Fibroblast of gingiva (primary cell): ENCODE data around the gene ITFG1.

Experiments used
- DNase-seq: peaks from one replicate; pipeline ENCODE4 v3.0.0-alpha.2; 2011; ENCODE audit warnings: low read depth

The ITFG1 gene

DNA sequence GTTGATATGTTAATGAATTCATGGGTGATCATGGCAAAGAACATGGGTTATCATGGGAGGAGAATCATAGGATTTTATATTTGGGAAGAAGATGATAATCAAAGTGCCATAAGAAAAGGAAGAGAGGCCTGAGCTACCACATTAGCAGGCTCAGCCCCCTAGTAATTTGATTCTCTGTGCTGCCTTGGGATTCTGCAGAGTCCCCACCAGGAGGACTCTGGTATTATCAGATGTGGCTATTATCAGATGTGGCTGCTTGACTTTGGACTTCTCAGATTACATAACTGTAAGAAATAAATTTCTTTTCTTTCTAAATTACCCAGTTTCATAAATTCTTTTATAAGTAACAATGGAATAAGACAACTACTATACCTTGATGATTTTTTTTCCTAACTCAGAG, 137.6 kb downstream of the ITFG1 start:
- DNase-seq = no peak

DNA sequence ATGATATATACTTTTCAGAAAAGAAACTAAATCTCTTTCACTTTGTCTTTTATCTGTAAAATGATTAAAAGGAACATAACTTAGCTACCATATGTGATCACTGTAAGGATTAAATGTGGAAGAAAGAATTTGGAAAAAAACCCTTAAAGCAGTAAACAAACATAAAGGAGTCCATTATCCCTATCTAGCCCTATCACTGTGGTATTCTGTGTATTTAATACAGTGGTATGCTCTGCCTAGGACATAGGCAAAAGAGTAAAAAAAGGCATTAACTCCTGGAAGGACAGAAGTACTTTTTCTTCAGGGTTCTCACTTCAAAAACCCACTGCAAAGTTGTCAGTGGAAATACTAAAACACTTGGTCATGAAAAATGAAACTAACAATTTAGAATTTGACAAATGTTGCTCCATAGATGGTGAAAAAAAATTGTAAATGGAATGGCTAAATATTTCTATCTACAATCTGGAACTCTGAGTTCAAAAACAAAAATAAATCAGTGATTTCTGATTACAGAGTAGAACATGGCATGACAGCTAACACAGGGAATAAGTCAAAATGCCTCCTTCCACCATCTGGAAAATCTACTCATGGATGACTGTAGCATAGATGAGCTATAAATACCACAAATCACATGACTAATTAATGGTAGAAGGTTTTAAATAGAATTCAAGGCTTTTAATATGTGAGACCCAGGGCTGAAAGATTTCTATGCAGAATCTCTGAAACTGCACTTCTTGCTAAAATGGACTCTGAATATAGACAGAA, 140.1 kb downstream of the ITFG1 start:
- DNase-seq = no peak

DNA sequence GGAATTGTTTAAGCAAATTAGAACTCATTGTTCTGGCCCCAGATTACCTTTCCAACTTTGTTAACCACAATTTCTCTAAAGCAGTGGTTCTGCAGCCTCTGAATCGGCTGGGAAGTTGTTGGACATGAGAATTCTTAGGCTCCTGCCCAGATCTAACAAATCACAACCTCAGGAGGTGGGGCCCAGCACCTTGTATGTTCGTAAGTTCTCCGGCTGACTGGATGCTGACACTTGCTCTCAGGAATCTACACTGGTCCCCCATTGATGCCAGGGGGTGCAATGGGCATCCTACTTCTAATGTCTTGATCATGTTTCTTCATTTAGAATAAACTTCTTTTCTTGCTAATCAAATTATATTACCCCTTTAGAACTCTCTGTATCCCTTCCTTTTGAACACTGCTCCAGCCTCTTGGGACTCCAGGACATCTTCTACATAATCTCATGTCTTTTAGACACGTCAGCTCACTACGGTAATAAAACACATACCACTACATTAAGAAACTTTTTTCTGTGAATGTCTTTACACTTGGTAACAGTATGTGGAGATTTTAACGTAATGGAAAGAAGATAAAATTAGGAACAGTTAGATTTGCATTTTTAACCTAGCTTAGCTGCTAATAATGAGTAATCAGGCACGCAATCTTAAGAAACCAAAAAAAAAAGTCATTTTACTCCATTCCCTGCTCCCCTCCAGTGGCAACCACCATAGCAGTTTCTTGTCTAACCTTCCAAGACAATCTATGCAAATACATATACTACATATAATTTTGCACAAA, 143.2 kb downstream of the ITFG1 start:
- no peak for DNase-seq

DNA sequence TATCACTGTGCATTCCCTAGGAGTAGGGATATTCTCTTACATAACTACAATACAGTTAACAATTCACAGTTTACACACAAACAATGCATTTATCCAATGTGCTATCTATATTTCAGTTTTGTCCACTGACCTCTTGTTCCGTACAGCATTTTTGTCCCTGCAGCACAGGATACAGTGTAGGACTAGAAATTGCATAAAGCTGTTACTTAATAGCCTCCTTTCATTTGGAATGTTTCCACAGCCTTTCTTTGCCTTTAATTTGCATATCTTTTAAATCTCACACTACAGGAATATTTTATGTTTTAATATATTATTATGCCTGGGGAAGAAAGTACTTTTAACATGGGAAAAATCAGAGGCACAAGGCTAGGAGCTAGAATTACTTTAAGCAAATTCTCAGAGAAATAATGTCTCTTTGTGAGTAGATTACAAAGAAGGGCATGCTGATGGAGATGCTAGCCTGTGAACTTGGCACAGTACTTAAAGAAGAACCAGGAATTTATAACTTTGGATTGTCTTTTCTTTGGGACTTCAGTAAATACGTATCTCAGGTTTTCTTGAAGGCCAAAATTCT, 144.3 kb downstream of the ITFG1 start:
- DNase-seq = no peak

DNA sequence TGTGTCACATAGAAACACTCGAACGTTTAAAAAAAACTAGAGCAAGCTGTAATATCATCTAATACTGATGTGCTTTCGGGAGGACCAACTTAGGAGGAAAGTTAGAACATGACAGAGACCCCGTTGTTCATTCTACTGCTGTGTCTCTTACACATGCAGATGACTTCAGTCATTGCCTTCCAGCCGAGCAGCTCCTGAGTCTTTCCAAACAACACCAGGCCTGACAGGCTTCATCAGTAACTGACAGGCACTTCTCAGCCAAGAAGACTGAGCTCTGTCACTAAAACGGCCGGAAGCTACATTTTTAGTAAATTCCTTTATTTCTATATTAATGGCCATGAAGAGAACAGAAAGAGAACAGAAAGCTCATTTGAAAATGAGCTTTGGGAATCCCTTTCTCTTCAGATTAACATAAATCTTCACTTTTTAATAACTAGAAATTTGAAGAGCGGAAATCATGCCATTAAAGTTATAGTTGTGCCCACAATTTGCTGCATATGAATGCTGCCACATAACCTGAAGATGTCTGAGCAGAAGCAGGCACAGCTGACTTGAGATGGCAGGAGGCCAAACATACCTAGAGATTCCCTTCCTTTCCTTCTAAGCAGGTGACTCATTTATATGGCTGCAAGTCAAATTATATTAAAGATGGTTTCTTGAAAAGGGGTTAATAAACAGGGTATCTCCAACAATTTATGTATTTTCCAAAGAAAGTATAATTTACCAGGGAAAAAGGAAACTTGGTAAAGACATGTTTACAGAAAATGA, 148.9 kb downstream of the ITFG1 start:
- DNase-seq = no peak

DNA sequence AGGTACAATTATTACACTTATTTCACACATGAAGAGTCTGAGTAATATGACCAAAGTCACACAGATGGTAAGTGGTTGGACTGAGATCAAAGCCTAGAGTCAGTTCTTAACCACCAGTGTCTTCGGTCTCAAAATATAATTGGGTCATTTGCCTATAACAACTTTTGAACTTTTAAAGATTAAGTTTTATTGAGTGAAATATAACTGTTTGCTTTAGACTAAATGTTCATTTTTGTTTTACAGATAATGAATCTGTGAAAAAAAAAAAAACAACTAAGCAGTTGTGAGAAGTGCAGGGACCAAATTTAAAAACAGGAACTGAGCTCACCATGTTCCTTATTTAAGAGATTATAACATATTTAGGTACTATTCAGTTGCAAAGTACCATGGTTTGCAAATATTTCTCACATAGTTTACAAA, 150.1 kb downstream of the ITFG1 start:
- no peak for DNase-seq

DNA sequence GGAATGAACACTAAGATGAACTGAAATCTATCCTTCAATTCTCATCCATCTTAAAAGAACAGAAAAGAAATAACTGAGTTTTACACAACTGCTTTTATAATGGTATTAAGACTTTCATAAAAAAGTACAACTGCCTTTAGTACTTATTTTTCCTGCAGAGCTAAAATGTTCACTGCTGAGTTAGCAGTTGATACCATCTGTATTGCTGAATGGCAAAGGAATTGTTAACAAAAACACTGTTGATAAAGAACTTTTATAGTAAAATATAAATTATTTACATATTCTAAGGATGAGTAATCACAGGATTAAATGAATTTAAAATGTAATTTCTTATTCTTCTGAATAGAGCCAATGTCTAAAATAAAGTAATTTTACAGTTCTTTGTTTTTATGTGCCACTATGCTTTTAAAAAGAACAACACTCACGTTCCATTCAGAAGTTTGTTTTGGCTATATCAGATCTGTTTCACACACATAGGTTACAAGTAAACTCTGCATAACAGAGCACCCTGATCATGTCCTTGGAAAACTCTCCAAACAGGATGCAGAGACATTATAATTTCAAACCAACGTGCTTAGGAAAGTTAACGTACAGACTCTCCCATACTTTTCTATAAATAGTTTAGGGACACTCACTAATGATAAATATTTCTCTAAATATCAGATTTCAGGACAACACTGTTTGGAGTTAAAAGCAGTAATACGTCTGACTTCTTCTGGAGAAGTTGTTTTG, 151.1 kb downstream of the ITFG1 start:
- DNase-seq = peak; percentile 1

DNA sequence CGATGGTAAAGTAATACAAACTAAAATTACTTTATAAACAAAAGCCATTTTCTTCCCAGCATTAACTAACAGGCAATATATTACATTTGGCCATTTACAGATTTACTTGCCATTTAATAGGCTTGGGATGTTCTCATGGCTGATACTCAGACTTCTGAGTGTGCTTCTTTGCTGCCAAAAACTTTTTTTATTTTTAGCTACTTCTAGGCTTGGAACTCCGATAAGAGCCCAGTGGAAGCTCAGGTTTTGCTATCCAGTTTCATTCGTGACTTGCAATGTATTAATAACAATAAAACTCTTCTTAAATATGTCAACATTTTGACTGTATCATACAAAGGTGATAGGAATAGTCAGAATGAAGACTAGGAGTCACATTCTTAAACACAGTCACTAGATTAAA, 152.3 kb downstream of the ITFG1 start:
- DNase-seq = no peak

DNA sequence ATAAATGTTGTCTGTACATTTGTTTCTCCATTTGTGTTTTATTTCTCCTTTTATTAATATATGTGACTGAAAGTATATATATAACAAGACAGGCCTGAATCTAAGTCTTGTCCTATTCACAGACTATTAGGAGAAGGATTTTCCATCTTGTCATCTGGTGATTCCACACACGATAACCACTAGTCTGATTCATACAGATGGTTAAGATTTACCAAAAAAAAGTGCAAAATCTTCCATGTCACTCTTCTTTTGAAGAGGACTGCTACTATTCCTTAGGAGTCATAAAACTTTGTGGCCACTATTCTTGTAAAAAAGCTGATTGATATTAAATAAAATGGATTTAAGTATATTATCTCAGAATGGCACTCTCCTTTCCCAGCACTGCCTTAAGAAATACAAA, 156.3 kb downstream of the ITFG1 start:
- DNase-seq = no peak

DNA sequence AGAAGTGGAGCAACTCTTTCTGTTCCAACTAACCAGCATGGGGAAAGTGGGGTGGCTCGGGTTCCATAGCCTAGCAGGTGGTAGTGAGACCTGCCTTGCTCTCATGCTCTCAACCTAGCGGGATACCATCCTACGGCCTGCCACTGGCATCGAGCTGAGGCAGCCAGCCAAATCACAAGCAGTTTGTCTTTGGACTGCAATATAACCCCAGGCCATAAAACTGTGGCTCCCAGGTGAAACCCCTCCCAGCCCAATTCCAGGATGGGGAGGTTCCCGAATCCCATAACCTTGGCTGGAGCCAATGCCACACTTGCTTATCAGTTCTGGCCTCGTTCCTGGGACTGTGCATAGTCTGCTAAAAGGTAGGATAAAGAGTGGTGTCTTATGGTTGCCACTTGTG, 161.3 kb downstream of the ITFG1 start:
- no peak for DNase-seq

DNA sequence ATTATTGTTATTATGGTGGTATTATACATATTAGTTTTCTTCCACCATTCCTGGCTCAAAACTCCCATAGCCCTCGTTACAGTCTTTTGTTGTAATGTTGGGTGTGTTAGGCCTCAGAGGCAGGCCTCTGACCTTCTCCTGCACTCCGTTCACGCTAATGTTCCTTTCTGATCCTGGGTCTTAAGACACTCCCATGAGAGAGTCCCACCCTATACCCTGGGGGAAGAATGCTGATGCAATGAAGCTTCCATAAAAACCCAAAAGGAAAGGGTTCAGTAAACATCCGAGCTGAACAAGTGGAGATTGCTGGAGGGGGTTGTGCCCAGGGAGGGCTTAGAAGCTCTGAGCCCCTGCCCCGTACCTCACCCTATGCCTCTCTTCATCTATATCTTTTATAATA, 175.9 kb downstream of the ITFG1 start:
- DNase-seq = no peak

DNA sequence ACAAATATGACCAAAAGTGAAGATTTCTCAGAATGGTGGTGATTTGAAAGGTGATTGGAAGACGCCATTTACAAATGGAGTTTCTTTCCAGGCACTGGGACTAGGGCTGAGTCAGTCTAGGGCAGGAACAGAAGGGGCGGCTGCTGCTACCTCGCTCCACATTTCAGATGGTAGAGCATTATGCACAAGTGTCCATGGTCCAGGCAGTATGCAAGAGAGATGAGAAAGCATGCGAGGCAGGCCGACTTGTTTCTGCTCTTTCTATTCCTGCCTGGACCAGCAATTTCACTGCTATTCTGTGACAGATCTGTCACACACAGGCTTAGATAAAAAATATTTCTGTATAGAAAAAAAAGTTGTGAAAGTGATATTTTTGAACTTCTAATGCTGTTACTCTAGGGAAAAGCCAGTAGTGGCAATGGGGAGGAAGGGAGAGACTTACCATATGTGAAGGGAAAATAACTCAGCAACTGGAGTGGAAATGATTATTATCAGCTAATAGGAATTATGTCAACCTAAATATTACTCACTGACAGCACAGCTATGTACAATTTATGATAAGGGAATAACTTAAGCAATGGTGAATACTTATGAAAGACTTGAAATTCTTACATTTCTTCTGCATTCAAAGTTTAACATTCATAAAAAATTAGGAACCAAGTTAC, 182.4 kb downstream of the ITFG1 start:
- no peak for DNase-seq

DNA sequence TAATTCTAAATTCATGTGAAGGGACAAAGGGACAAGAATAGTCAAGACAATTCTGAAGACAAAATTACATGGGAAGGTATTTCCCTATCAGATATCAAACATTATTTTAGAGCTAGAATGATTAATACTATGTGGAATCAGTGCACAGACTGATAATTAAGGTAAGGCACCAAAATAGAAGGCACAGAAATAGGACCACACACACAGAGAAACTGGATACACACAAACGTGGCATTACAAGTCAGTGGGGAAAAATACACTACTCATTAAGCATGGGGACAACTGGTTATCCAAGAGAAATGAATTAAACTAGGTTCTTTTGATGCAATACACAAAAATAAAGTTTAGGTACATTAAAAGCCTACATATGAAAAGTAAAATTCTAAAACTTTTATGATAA, 184.3 kb downstream of the ITFG1 start:
- no peak for DNase-seq

DNA sequence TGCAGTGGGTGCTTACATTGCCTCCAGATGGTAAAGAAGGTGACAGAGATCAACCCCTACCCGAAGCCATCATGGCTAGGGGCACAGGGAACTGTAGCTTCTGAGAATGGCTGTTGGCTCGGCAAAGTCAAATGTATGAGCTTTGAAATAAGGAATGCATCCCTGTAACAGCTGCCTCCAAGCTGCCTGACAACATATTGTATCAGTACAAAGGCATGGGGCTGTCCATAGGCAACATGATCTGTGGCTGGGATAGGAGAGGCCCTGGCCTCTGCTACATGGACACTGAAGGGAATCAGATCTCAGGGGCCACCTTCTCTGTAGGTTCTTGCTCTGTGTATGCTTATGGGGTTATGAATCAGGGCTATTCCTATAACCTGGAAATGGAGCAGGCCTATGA, 197.9 kb downstream of the ITFG1 start:
- no peak for DNase-seq

DNA sequence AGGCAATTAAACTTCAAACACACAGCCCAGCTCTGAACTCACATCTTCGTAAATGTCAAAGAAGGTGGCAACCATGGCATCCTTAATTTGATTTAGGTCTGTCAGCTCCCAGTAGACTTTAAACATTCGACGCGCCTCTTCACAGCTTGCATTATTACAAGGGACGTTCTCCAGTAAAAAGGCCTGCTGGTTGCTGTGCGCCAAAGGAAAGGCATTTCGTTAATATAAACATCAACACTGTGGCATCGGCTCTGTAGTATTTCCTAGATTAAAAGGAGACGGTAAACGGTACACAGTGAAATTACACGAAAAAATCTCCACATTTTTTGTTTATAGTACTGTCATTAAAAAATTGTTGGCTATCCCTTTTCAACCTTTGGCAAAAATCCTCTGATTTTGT, 200.4 kb downstream of the ITFG1 start:
- no peak for DNase-seq

DNA sequence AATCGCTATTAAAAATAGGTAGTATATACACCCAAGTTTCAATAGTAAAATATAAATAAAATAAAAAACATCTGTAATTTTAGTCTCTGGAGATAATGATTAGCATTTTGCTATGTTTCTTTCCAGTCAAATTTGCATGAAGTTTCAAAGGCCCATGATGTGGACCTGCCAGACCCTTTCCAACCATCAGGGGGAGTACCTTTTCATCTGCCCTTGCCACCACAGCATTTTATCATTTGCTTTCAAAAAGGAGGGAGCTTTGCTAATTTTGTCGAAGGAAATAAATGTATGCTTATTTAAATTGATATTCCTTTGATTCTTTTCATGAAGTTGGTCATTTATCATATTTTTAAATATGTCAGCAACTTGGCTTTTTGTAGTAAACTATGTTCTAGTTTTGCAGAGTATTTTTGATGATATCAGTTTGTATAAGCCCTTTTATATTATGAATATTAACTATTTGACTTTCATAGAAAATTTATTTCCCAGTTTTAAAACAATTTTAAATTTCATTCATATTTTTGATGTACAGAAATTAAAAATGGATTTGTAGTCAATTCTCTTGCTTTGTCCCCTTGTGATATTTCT, 201.9 kb downstream of the ITFG1 start:
- DNase-seq = peak; percentile 1

DNA sequence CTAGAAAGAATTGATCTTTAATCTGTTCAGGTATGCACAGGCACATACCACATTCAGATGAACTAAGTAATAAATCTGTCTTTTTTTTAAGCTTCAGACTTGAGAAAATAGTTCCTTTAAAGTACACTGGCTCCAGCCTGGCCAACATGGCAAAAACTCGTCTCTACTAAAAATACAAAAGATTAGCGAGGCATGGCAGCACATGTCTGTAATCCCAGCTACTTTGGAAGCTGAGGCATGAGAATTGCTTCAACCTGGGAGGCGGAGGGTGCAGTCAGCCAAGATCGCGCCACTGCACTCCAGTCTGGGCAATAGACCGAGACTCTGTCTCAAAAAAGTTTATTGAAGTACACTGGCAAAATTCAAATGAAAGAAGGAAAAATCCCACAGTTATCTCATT, 206.1 kb downstream of the ITFG1 start:
- DNase-seq = no peak

DNA sequence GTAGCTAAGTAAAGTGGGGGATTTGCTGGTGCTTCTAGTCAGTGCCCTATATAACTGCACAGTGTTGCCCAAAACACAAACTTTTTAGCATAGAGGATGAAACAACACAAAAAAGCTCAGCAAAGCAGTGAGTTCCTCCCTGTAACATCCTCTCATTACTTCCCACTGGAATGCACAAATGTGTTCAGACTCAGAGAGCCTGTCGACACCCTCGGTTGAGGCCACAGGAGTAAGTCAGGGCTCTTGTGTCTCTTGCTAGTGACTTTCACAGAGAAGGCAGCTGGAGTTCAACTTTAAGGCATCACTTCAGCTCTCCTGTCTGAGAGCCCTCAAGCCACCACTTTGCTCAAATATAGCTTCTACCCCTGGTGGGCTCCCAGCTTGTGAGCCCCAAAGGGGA, 209.9 kb downstream of the ITFG1 start:
- no peak for DNase-seq

DNA sequence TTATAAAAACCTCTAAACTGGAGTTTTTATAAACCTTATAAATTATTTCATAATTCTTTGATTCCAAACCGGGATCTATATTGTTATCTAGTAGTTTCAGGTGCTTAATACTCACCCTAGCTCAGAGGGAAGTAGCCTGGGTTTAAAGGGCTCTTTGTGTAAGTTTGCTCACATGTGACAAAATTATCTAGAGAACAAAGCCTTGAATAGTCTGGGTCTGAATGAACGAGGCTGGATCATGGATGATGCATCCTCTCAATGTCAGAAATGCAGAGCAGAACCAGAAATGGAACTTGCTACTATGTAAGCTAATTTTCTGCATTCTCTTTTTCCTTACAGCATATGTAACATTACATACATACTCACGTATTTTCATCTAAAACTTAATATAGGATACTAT, 213.2 kb downstream of the ITFG1 start:
- DNase-seq = no peak

DNA sequence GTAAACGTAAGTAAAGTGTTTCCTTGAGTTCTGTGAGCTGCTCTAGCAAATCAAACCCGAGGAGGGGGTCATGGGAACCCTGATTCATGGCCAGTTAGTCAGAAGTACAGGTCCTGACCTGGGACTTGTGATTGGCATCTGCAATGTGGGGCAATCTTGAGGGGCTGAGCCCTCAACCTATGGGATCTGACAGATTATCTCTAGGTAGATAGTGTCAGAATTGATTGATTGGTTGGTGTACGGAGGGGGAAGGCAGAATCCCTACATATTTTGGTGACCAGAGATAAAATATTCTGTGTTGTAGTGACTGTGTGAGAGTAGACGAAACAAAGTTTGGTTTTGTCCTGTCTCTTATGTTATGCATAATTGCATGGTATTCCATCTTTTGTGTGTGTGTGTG, 216.7 kb downstream of the ITFG1 start:
- DNase-seq = no peak

DNA sequence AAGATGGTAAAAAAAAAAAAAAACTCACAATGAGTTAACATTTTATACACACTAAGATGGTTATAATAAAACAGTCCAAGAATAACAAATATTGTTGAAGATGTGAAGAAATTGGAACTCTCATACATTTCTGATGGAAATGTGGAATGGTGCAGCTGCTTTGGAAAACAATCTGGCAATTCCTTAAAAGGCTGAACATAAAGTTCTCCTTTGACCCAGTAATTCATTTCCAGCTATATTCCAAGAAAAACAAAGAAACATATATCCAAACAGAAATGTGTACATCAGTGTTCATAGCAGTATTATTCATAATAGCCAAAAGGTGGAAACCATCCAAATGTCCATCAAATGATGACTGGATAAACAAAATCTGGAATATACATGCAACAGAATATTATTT, 219.8 kb downstream of the ITFG1 start:
- DNase-seq = peak; percentile 3
